ENCODE data around the gene RRP9.

GRCh38 chr3:51896607-51897305 lies 44.9 kb downstream of the RRP9 start:
- TF ChIP-seq ZNF423 (CRISPR knock-in tag; IDR thresholded peaks at IDR 0.05) (no peak), FOXK1 (CRISPR knock-in tag; IDR thresholded peaks at IDR 0.05) (no peak), NR3C1 (CRISPR knock-in tag; conservative IDR thresholded peaks at IDR 0.05; ENCODE audit: low read depth) (no peak), NR1H2 (CRISPR knock-in tag; IDR thresholded peaks at IDR 0.05) (no peak), MAX (CRISPR knock-in tag; IDR thresholded peaks at IDR 0.05) (no peak)
- TF ChIP-seq, protein P1, sequence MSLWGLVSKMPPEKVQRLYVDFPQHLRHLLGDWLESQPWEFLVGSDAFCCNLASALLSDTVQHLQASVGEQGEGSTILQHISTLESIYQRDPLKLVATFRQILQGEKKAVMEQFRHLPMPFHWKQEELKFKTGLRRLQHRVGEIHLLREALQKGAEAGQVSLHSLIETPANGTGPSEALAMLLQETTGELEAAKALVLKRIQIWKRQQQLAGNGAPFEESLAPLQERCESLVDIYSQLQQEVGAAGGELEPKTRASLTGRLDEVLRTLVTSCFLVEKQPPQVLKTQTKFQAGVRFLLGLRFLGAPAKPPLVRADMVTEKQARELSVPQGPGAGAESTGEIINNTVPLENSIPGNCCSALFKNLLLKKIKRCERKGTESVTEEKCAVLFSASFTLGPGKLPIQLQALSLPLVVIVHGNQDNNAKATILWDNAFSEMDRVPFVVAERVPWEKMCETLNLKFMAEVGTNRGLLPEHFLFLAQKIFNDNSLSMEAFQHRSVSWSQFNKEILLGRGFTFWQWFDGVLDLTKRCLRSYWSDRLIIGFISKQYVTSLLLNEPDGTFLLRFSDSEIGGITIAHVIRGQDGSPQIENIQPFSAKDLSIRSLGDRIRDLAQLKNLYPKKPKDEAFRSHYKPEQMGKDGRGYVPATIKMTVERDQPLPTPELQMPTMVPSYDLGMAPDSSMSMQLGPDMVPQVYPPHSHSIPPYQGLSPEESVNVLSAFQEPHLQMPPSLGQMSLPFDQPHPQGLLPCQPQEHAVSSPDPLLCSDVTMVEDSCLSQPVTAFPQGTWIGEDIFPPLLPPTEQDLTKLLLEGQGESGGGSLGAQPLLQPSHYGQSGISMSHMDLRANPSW (CRISPR knock-in tag; conservative IDR thresholded peaks at IDR 0.05; ENCODE audit: low read depth), result no peak

All from WTC11 (cell line).